NT2/D1 (cell line): ENCODE data around the gene SYT1.

Experiments used
- YY1 ChIP-seq: IDR thresholded peaks from 2 replicates; pipeline ENCODE4 v1.6.1; 2011; ENCODE audit not compliant: insufficient read length, insufficient read depth
- ZNF274 ChIP-seq: IDR thresholded peaks from 2 replicates; pipeline ENCODE4 v1.6.1; 2011; ENCODE audit warnings: mild to moderate bottlenecking, low read depth, low read length

DNA sequence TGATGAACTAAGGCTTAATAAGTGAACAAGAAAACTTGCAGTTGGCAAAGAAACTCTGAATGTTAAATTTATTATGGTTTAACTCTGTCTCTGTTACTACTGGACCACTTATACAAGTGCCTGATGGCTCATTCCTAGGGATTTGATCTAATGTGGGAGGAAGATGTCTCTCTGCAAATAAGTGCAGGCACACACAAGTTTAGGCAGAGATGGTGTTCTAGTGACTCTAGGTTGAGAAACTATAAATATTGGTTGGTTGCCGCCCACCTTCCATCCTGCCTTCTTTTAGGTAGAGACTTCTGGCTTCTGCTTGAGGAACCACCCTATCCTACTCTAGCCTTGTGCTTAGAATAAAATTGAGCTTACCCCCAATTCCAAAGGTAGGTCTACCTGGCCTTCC is 570.0 kb downstream of the SYT1 start:
- TF ChIP-seq ZNF274: no peak
- no peak for TF ChIP-seq YY1
